GM12878 (cell line): ENCODE data around the gene GBGT1.

Experiments used
- CHD4 ChIP-seq: fragments of 200-600 bp; sonication (generic); IDR thresholded peaks from 2 replicates; pipeline ENCODE4 v1.6.1; 2016; ENCODE audit warnings: mild to moderate bottlenecking
- CREB1 ChIP-seq: IDR thresholded peaks from 2 replicates; pipeline ENCODE4 v1.6.1; 2012; ENCODE audit warnings: low read depth, mild to moderate bottlenecking, inconsistent platforms
- FOS ChIP-seq: IDR thresholded peaks from 3 replicates; pipeline ENCODE4 v1.6.1; 2011; ENCODE audit warnings: borderline replicate concordance; ENCODE audit not compliant: insufficient read length; ENCODE audit errors: extremely low read depth
- JUNB ChIP-seq: IDR thresholded peaks from 2 replicates; pipeline ENCODE4 v1.6.1; 2016; ENCODE audit warnings: antibody characterized with exemption, mild to moderate bottlenecking
- JUND ChIP-seq: IDR thresholded peaks from 2 replicates; pipeline ENCODE4 v1.6.1; 2012; ENCODE audit warnings: low read depth, mild to moderate bottlenecking, low read length, improper control_type of control experiment, moderate library complexity
- PAX8 ChIP-seq: fragments of 450-650 bp; IDR thresholded peaks from 2 replicates; pipeline ENCODE4 v1.6.1; 2017; ENCODE audit warnings: mild to moderate bottlenecking, moderate library complexity
- RAD21 ChIP-seq: IDR thresholded peaks from 2 replicates; pipeline ENCODE4 v1.6.1; 2011; ENCODE audit warnings: mild to moderate bottlenecking, low read depth, low read length, moderate library complexity; ENCODE audit not compliant: insufficient read depth
- SIN3A ChIP-seq: IDR thresholded peaks from 2 replicates; pipeline ENCODE4 v1.6.1; 2012; ENCODE audit warnings: low read depth, low read length, improper control_type of control experiment
- SP1 ChIP-seq: IDR thresholded peaks from one replicate; pipeline ENCODE4 v1.6.1; 2011; ENCODE audit warnings: low read depth, low read length
- TCF12 ChIP-seq: IDR thresholded peaks from 2 replicates; pipeline ENCODE4 v1.6.1; 2011; ENCODE audit warnings: low read depth, mild to moderate bottlenecking, low read length
- ZNF274 ChIP-seq: IDR thresholded peaks from one replicate; pipeline ENCODE4 v1.8.0; 2011; ENCODE audit not compliant: insufficient read length, insufficient read depth
- TF ChIP-seq, protein P1 (sequence below), 3 experiments: IDR thresholded peaks in 2 of 3; conservative IDR thresholded peaks in 1 of 3; 2 replicates each; pipeline ENCODE4 v1.5.1; 2011; ENCODE audit warnings: low read depth in 3 of 3, low read length in 3 of 3, mild to moderate bottlenecking in 3 of 3, control low read depth in 2 of 3, moderate library complexity in 2 of 3, inconsistent platforms in 1 of 3, mixed read lengths in 1 of 3; ENCODE audit not compliant: control insufficient read depth in 2 of 3, insufficient read depth in 1 of 3; ENCODE audit errors: extremely low read depth in 1 of 3
- TF ChIP-seq, protein P2 (sequence below): IDR thresholded peaks from 2 replicates; pipeline ENCODE4 v1.6.1; 2011; ENCODE audit warnings: low read depth, low read length, improper control_type of control experiment, borderline replicate concordance
- TF ChIP-seq, protein P3 (sequence below): IDR thresholded peaks from 2 replicates; pipeline ENCODE4 v1.6.1; 2012; ENCODE audit warnings: low read length, inconsistent platforms

DNA sequence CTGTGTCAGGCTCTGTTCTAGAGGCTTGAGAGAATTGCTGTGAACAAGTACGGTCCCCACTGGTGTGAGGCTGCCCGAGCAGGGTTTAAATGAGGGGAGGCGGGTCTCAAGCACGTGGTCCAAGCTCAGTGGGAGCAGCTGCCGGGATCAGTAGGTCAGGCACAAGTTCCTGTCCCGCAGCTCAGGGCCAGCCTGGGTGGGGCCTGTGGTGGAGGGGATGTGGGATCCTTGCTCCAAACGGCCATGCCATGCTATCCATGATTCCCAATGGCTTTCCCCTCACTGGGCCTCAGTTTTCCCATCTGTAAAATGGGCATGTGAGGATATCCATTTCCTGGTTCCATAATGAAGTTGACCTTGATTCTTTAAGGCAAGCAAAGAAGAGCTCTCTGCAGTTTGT is 28.3 kb upstream of the GBGT1 start:
- no peak for TF ChIP-seq ZNF274
- no peak for TF ChIP-seq TCF12
- no peak for TF ChIP-seq FOS
- TF ChIP-seq, protein P1, sequence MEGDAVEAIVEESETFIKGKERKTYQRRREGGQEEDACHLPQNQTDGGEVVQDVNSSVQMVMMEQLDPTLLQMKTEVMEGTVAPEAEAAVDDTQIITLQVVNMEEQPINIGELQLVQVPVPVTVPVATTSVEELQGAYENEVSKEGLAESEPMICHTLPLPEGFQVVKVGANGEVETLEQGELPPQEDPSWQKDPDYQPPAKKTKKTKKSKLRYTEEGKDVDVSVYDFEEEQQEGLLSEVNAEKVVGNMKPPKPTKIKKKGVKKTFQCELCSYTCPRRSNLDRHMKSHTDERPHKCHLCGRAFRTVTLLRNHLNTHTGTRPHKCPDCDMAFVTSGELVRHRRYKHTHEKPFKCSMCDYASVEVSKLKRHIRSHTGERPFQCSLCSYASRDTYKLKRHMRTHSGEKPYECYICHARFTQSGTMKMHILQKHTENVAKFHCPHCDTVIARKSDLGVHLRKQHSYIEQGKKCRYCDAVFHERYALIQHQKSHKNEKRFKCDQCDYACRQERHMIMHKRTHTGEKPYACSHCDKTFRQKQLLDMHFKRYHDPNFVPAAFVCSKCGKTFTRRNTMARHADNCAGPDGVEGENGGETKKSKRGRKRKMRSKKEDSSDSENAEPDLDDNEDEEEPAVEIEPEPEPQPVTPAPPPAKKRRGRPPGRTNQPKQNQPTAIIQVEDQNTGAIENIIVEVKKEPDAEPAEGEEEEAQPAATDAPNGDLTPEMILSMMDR (IDR thresholded peaks at IDR 0.05 in 2 of 3, conservative IDR thresholded peaks at IDR 0.05 in 1 of 3; ENCODE audit: control insufficient read depth in 2 of 3, extremely low read depth in 1 of 3, insufficient read depth in 1 of 3, low read depth in 3 of 3, low read length in 3 of 3) = no peak
- TF ChIP-seq, protein P2, sequence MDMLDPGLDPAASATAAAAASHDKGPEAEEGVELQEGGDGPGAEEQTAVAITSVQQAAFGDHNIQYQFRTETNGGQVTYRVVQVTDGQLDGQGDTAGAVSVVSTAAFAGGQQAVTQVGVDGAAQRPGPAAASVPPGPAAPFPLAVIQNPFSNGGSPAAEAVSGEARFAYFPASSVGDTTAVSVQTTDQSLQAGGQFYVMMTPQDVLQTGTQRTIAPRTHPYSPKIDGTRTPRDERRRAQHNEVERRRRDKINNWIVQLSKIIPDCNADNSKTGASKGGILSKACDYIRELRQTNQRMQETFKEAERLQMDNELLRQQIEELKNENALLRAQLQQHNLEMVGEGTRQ = no peak
- TF ChIP-seq SP1 = no peak
- no peak for TF ChIP-seq RAD21
- no peak for TF ChIP-seq JUND
- TF ChIP-seq CREB1 = no peak
- no peak for TF ChIP-seq SIN3A
- TF ChIP-seq, protein P3, sequence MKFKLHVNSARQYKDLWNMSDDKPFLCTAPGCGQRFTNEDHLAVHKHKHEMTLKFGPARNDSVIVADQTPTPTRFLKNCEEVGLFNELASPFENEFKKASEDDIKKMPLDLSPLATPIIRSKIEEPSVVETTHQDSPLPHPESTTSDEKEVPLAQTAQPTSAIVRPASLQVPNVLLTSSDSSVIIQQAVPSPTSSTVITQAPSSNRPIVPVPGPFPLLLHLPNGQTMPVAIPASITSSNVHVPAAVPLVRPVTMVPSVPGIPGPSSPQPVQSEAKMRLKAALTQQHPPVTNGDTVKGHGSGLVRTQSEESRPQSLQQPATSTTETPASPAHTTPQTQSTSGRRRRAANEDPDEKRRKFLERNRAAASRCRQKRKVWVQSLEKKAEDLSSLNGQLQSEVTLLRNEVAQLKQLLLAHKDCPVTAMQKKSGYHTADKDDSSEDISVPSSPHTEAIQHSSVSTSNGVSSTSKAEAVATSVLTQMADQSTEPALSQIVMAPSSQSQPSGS = no peak
- no peak for TF ChIP-seq JUNB
- TF ChIP-seq CHD4 = no peak
- no peak for TF ChIP-seq PAX8
